ENCODE results near the gene BPIFB2.

BPIFB2 gene

GRCh38 chr20:33013701-33014326 is 6.3 kb downstream of the BPIFB2 start:
- Histone ChIP-seq H3K27me3 (ENCODE audit: low read depth, low read length) (no peaks in the 10 kb centered on the region), H3K36me3 (ENCODE audit: control insufficient read depth in 1 of 2, insufficient read depth in 2 of 2, low read length in 2 of 2) (no peaks in the 10 kb centered on the region), H3K4me1 (ENCODE audit: control insufficient read depth in 1 of 2, insufficient read depth in 2 of 2, low read length in 2 of 2) (no peaks in the 10 kb centered on the region), H3K9me3 (ENCODE audit: control insufficient read depth in 1 of 2, low read length in 2 of 2) (no peaks in the 10 kb centered on the region), H3K4me3 (ENCODE audit: low read depth in 1 of 2, low read length in 2 of 2) (no peak overlapping the region), H3K27ac (ENCODE audit: low read length) (no peak overlapping the region)

DNA sequence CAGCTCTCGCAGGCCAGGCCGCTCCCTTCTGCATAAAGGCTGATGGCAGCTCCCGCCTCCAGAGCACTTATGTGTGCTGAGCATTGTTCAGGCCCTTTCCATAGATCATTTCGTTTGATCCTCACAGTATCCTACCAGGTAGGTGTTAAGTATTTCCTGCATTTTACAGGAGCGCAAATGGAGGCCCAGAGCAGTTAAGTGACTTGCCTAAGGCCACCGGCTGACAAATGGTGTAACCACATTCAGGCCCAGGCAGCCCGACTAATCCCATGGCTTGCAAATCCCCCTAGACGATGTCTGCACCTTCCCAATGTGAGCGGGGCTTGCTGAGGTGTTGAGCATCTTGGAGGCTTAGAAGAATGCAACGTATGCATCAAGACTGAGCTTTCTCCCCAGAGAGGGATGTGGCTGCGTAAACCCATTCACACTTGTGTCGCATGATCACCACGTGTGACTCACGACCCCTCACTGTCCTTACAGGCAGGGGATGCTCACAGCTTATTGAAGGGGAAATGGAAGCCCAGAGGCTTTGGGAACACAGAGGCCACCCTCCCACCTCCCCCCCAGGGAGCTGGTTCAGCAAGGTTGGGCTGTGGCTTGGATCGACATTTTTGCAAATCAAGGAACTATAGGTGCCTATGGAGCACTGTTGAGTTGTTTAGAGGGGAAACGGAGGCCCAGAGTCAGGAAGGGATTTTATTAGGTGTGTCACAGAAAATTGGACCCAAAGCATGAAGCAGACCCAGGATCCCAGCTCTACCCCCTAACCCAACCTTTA is 7.0 kb downstream of the BPIFB2 start:
- Histone ChIP-seq H3K9me3 (ENCODE audit: control insufficient read depth in 1 of 2, low read length in 2 of 2) (no peaks in the 10 kb centered on the region), H3K27ac (ENCODE audit: low read length) (no peak overlapping the region), H3K4me3 (ENCODE audit: low read depth in 1 of 2, low read length in 2 of 2) (no peak overlapping the region), H3K36me3 (ENCODE audit: control insufficient read depth in 1 of 2, insufficient read depth in 2 of 2, low read length in 2 of 2) (no peaks in the 10 kb centered on the region), H3K4me1 (ENCODE audit: control insufficient read depth in 1 of 2, insufficient read depth in 2 of 2, low read length in 2 of 2) (no peaks in the 10 kb centered on the region), H3K27me3 (ENCODE audit: low read depth, low read length) (no peaks in the 10 kb centered on the region)

GRCh38 chr20:33015114-33015484 is 7.6 kb downstream of the BPIFB2 start:
- Histone ChIP-seq H3K4me1 (ENCODE audit: control insufficient read depth in 1 of 2, insufficient read depth in 2 of 2, low read length in 2 of 2) (no peaks in the 10 kb centered on the region), H3K9me3 (ENCODE audit: control insufficient read depth in 1 of 2, low read length in 2 of 2) (no peaks in the 10 kb centered on the region), H3K4me3 (ENCODE audit: low read depth in 1 of 2, low read length in 2 of 2) (no peak overlapping the region), H3K36me3 (ENCODE audit: control insufficient read depth in 1 of 2, insufficient read depth in 2 of 2, low read length in 2 of 2) (no peaks in the 10 kb centered on the region), H3K27ac (ENCODE audit: low read length) (no peak overlapping the region), H3K27me3 (ENCODE audit: low read depth, low read length) (no peaks in the 10 kb centered on the region)

DNA sequence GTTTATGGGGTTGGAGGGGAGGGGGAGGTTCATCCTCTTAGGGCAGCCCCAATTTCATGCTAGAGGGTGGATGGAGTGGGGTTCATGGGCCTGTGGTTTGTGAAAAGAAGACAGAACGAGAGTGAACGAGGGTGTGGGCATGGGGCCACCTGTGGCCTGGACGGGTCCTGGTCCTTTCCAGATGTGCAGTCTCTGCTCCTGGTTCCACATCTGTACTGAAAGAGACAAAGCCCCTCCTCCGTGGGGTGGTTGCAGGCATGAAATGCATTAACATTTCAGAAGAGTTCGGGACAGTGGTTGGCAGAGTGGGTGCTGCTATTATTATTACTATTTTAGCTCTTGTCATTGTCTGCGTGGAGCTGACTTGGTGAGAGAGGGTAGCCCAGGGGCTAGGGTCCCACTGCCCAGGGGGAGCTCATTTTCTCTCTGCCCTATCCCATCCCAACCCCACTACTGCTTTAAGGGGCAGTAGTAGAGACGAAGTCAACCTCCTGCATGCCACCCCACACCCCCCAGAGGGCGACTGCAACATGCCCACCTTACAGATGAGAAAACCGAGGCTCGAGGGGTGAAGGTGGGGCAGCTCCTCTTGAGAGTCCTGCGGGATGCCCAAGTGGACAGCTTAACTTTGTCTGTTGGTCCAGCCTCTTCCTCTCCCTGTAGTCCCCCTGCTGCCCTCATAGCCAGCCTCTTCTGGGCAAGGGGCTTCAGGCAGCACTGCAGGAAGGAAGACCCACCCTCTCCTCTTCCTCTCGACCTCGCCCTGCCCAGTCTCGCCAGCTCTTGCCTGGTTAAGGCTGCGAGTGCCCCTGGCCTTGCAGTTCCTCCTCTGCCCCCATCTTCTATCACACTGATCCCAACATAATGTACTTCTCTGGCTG is 8.4 kb downstream of the BPIFB2 start:
- H3K27me3 ChIP-seq (ENCODE audit: low read depth, low read length), result no peaks in the 10 kb centered on the region
- no peak overlapping the region for H3K27ac ChIP-seq (ENCODE audit: low read length)
- H3K9me3 ChIP-seq (ENCODE audit: control insufficient read depth in 1 of 2, low read length in 2 of 2), result no peaks in the 10 kb centered on the region
- H3K4me1 ChIP-seq (ENCODE audit: control insufficient read depth in 1 of 2, insufficient read depth in 2 of 2, low read length in 2 of 2), result no peaks in the 10 kb centered on the region
- H3K4me3 ChIP-seq (ENCODE audit: low read depth in 1 of 2, low read length in 2 of 2), result no peak overlapping the region
- no peaks in the 10 kb centered on the region for H3K36me3 ChIP-seq (ENCODE audit: control insufficient read depth in 1 of 2, insufficient read depth in 2 of 2, low read length in 2 of 2)

DNA sequence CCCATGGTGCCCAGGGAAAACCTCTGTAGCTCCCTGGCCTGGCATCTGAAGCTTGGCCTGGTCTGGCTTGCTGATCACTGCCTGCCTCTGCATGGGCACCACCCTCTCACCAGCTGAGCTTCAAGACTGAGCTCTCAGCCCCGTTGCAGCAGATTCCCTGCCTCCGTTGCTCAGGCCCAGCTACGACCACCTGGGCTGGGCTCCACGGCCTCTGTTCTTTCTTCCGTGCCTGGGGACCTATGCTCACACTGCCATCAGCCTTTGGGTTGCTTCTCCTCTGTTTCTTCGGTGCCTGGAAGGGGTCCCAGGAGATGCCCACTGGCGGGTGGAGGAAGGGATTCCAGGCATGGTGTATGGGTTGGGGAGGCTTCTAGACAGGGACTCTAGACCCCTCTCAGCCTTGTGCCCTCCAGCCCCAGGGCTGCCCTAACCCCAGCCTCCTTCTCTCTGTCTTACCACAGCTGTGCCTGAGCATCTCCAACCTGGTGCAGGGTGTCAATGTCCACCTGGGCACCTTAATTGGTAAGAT is 9.1 kb downstream of the BPIFB2 start:
- Histone ChIP-seq H3K4me3 (ENCODE audit: low read depth in 1 of 2, low read length in 2 of 2) (no peak overlapping the region), H3K9me3 (ENCODE audit: control insufficient read depth in 1 of 2, low read length in 2 of 2) (no peaks in the 10 kb centered on the region), H3K4me1 (ENCODE audit: control insufficient read depth in 1 of 2, insufficient read depth in 2 of 2, low read length in 2 of 2) (no peaks in the 10 kb centered on the region), H3K36me3 (ENCODE audit: control insufficient read depth in 1 of 2, insufficient read depth in 2 of 2, low read length in 2 of 2) (no peaks in the 10 kb centered on the region), H3K27ac (ENCODE audit: low read length) (no peak overlapping the region), H3K27me3 (ENCODE audit: low read depth, low read length) (no peaks in the 10 kb centered on the region)

DNA sequence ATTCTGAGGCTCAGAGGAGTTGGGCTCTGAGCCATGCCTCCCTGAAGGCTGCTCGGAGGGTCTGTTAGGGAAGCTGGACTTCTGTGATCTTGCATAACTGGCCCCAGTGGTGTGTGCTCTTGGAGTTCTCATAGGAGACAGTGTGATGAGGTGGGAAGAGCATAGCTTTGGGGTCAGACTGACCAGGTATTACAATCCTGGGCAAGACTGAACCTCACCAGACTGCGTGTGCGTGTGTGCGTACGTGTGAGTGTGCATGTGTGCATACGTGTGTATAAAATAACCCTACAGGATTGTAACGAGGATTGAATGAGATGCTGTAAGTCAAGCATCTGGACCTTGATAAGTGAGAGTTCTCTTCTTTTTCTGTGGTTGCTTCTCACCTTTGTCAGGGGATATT is 10.0 kb downstream of the BPIFB2 start:
- no peaks in the 10 kb centered on the region for H3K27me3 ChIP-seq (ENCODE audit: low read depth, low read length)
- no peak overlapping the region for H3K4me3 ChIP-seq (ENCODE audit: low read depth in 1 of 2, low read length in 2 of 2)
- no peak overlapping the region for H3K27ac ChIP-seq (ENCODE audit: low read length)
- H3K36me3 ChIP-seq (ENCODE audit: control insufficient read depth in 1 of 2, insufficient read depth in 2 of 2, low read length in 2 of 2), result no peaks in the 10 kb centered on the region
- H3K9me3 ChIP-seq (ENCODE audit: control insufficient read depth in 1 of 2, low read length in 2 of 2), result no peaks in the 10 kb centered on the region
- no peaks in the 10 kb centered on the region for H3K4me1 ChIP-seq (ENCODE audit: control insufficient read depth in 1 of 2, insufficient read depth in 2 of 2, low read length in 2 of 2)

DNA sequence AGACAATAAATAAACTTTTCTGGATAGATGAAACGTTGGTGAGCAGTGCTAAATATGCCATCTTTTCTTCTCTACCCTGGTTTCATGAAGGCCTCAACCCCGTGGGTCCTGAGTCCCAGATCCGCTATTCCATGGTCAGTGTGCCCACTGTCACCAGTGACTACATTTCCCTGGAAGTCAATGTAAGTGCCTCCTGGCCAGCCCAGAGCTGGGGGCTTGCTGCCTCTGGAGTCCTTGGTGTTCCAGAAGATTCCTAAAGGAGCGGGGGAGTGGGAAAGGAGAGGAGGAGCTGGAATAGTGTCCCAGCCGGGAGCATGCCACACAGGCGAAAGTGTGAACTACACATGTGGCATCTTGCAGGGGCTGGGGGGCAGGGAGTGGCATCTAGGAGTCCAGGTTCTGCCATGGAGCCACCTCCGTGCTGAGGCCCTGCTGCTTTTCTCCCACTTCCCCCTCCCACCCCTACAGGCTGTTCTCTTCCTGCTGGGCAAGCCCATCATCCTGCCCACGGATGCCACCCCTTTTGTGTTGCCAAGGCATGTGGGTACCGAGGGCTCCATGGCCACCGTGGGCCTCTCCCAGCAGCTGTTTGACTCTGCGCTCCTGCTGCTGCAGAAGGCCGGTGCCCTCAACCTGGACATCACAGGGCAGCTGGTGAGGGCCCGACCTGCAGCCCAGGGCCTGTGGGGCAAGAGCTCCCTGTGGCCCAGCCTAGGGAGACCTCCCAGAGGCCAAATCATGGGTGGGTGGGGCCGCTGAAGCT is 10.8 kb downstream of the BPIFB2 start:
- no peaks in the 10 kb centered on the region for H3K36me3 ChIP-seq (ENCODE audit: control insufficient read depth in 1 of 2, insufficient read depth in 2 of 2, low read length in 2 of 2)
- H3K27me3 ChIP-seq (ENCODE audit: low read depth, low read length), result no peaks in the 10 kb centered on the region
- no peaks in the 10 kb centered on the region for H3K4me1 ChIP-seq (ENCODE audit: control insufficient read depth in 1 of 2, insufficient read depth in 2 of 2, low read length in 2 of 2)

GRCh38 chr20:33019465-33020277 is 12.2 kb downstream of the BPIFB2 start:
- Histone ChIP-seq H3K27ac (ENCODE audit: low read length) (no peak overlapping the region), H3K9me3 (ENCODE audit: control insufficient read depth in 1 of 2, low read length in 2 of 2) (no peaks in the 10 kb centered on the region), H3K4me3 (ENCODE audit: low read depth in 1 of 2, low read length in 2 of 2) (no peak overlapping the region), H3K4me1 (ENCODE audit: control insufficient read depth in 1 of 2, insufficient read depth in 2 of 2, low read length in 2 of 2) (no peaks in the 10 kb centered on the region), H3K27me3 (ENCODE audit: low read depth, low read length) (no peaks in the 10 kb centered on the region), H3K36me3 (ENCODE audit: control insufficient read depth in 1 of 2, insufficient read depth in 2 of 2, low read length in 2 of 2) (no peaks in the 10 kb centered on the region)

More for the DNA sequence above, 10.8 kb downstream of the BPIFB2 start:
- Histone ChIP-seq H3K9me3 (ENCODE audit: control insufficient read depth in 1 of 2, low read length in 2 of 2) (no peaks in the 10 kb centered on the region), H3K27ac (ENCODE audit: low read length) (no peak overlapping the region), H3K4me3 (ENCODE audit: low read depth in 1 of 2, low read length in 2 of 2) (no peak overlapping the region)

DNA sequence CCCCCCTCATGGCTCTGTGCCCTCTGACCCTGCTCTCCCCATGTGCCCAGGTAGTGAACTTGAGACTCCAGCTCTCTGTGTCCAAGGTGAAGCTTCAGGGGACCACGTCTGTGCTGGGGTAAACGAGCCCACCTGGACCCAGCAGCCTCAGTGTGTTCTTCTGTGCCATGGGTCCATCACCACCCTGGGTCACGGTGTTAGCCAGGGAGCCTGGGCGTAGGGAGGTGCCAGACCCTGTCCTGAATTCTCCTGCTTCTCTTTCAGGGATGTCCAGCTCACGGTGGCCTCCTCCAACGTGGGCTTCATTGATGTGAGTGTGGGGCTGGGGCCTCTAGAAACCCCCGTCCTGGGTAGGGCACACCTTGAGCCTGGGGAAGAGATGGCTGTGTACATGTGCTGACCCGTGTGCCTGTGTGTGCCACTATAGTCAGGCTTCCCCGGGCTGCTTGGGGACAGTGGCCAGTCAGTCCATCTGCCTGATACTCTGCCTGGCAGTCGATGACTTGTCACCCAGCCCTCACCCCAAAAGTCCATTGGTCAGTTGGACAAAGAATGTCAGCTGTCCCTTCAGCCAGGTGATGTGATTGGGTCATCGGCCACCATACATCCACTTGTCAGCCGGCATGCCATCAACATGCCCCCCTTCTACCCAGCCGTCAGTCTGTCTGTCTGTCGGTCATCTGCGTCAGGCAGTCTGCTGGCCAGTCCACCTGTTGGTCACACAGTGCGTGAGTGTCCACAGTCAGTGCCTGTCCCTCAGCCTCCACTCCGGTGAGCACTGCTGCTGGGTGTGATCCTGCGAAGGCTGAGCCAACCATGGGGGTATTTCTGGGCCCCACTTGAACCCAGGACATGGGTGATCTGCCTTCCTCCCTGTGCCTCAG is 13.0 kb downstream of the BPIFB2 start:
- Histone ChIP-seq H3K27ac (ENCODE audit: low read length) (no peak overlapping the region), H3K9me3 (ENCODE audit: control insufficient read depth in 1 of 2, low read length in 2 of 2) (no peaks in the 10 kb centered on the region), H3K27me3 (ENCODE audit: low read depth, low read length) (no peaks in the 10 kb centered on the region), H3K36me3 (ENCODE audit: control insufficient read depth in 1 of 2, insufficient read depth in 2 of 2, low read length in 2 of 2) (no peaks in the 10 kb centered on the region), H3K4me1 (ENCODE audit: control insufficient read depth in 1 of 2, insufficient read depth in 2 of 2, low read length in 2 of 2) (no peaks in the 10 kb centered on the region), H3K4me3 (ENCODE audit: low read depth in 1 of 2, low read length in 2 of 2) (no peak overlapping the region)

All from muscle layer of duodenum (tissue), 2 donors.